HCT116 (cell line): ENCODE results near the gene NTNG2. TPM values are rescaled to one million over a fixed set of nuclear protein-coding genes. Genes with fewer than 3 reads are reported as not detected.

Source experiments
- ATAC-seq: fragments of 200-7000 bp; cut with Tn5 transposase; 2 replicates; pipeline ENCODE4 v1.9.1; 2020; ENCODE audit warnings: mild to moderate bottlenecking, moderate library complexity
- BruUV-seq: library from RNA; stranded (reverse); fragments of 400-500 nt; replicated peaks from 2 replicates; lab custom pipeline; 2021; lab: Mats Ljungman, UMichigan
- CTCF ChIA-PET: fragments of 300-600 bp; sonication (Branson Sonifier 250); formaldehyde crosslinking; loops from one replicate; lab custom pipeline; 2021; ENCODE audit warnings: antibody characterized with exemption; lab: Charles Lee
- POLR2A ChIA-PET: fragments of 300-600, 350-600 bp; sonication (Branson Sonifier 250); formaldehyde crosslinking; loops from one replicate; lab custom pipeline; 2021; ENCODE audit warnings: antibody characterized with exemption; lab: Charles Lee
- RAD21 ChIA-PET, 2 experiments: fragments of 300-600 bp; sonication (Branson Sonifier 250); formaldehyde crosslinking; loops; one replicate each; lab custom pipeline; 2023; ENCODE audit warnings: low total read pairs in 2 of 2; ENCODE audit not compliant: uncharacterized antibody in 2 of 2, unreplicated experiment in 2 of 2, low non-redundant PET in 1 of 2; lab: Charles Lee
- DNase-seq: peaks from one replicate; pipeline ENCODE4 v3.0.0-alpha.2; 2010; ENCODE audit warnings: low read depth, low spot score
- H2AFZ ChIP-seq: fragments of 200-600 bp; shearing (Covaris generic), sonication (generic); 2 replicates; pipeline ENCODE4 v1.6.1; 2017; ENCODE audit warnings: low read depth, mixed run types, mixed read lengths, antibody characterized with exemption, low read length; ENCODE audit not compliant: poor library complexity, severe bottlenecking
- H3K27ac ChIP-seq: 2 replicates; pipeline ENCODE4 v1.5.1; 2012; ENCODE audit warnings: low read depth, low read length
- H3K27me3 ChIP-seq: fragments of 200-600 bp; sonication (generic); 2 replicates; pipeline ENCODE4 v1.6.1; 2016; ENCODE audit warnings: mixed run types, low read length, mixed read lengths; ENCODE audit not compliant: insufficient read depth
- H3K36me3 ChIP-seq, 2 experiments: fragments of 200-500 bp in 1 of 2; fragments of 200-600 bp in 1 of 2; sonication (Bioruptor generic) in 1 of 2; sonication (generic) in 1 of 2; 2 replicates each; pipeline versions ENCODE4 v1.5.1 to v1.6.1; 2014 to 2016; ENCODE audit warnings: low read length in 2 of 2, inconsistent platforms in 1 of 2, mixed read lengths in 1 of 2, mixed run types in 1 of 2; ENCODE audit not compliant: insufficient read depth in 2 of 2, control insufficient read depth in 1 of 2
- H3K4me1 ChIP-seq, 2 experiments: fragments of 200-600 bp in 1 of 2; sonication (generic) in 1 of 2; 2 replicates each; pipeline versions ENCODE4 v1.5.1 to v1.6.1; 2012 to 2017; ENCODE audit warnings: low read length in 2 of 2, inconsistent platforms in 1 of 2, mild to moderate bottlenecking in 1 of 2, mixed read lengths in 1 of 2, mixed run types in 1 of 2, moderate library complexity in 1 of 2; ENCODE audit not compliant: insufficient read depth in 2 of 2, control insufficient read depth in 1 of 2
- H3K4me2 ChIP-seq: fragments of 200-600 bp; sonication (generic); 2 replicates; pipeline ENCODE4 v1.6.1; 2017; ENCODE audit warnings: mixed run types, low read length, mixed read lengths
- H3K4me3 ChIP-seq, 2 experiments: fragments of 200-600 bp in 1 of 2; sonication (generic) in 1 of 2; replicated peaks in 1 of 2; 2 replicates each; pipeline ENCODE4 v1.5.1; 2011 to 2016; ENCODE audit warnings: low read length in 2 of 2, control low read depth in 1 of 2, low read depth in 1 of 2, mild to moderate bottlenecking in 1 of 2, mixed read lengths in 1 of 2, mixed run types in 1 of 2
- H3K79me2 ChIP-seq: fragments of 200-600 bp; sonication (generic); 2 replicates; pipeline ENCODE4 v1.6.1; 2017; ENCODE audit warnings: mild to moderate bottlenecking, mixed run types, low read length, moderate library complexity, mixed read lengths; ENCODE audit not compliant: insufficient read depth
- H3K9ac ChIP-seq: fragments of 200-600 bp; sonication (generic); 2 replicates; pipeline ENCODE4 v1.6.1; 2016; ENCODE audit warnings: low read length, mixed read lengths
- H3K9me2 ChIP-seq: fragments of 200-600 bp; sonication (generic), shearing (Covaris generic); 2 replicates; pipeline ENCODE4 v1.6.1; 2017; ENCODE audit warnings: mixed run types, mild to moderate bottlenecking, moderate library complexity; ENCODE audit not compliant: insufficient read depth
- H3K9me3 ChIP-seq, 2 experiments: fragments of 200-500 bp in 1 of 2; fragments of 200-600 bp in 1 of 2; sonication (Bioruptor generic) in 1 of 2; sonication (generic) in 1 of 2; 2 replicates each; pipeline ENCODE4 v1.6.1; 2014 to 2017; ENCODE audit warnings: low read length in 2 of 2, mixed read lengths in 2 of 2, inconsistent platforms in 1 of 2, low read depth in 1 of 2, mild to moderate bottlenecking in 1 of 2, mixed run types in 1 of 2, moderate library complexity in 1 of 2; ENCODE audit not compliant: control insufficient read depth in 1 of 2, insufficient read depth in 1 of 2
- H4K20me1 ChIP-seq: fragments of 200-600 bp; sonication (generic), shearing (Covaris generic); 2 replicates; pipeline ENCODE4 v1.6.1; 2017; ENCODE audit warnings: mixed run types, mild to moderate bottlenecking, moderate library complexity; ENCODE audit not compliant: insufficient read depth
- EZH2 ChIP-seq: fragments of 200-600 bp; sonication (generic); IDR thresholded peaks from 2 replicates; pipeline ENCODE4 v1.6.1; 2017; ENCODE audit warnings: antibody characterized with exemption, mixed run types
- EZH2phosphoT487 ChIP-seq: fragments of 200-600 bp; IDR thresholded peaks from 2 replicates; pipeline ENCODE4 v1.6.1; 2018; ENCODE audit warnings: antibody characterized with exemption, borderline replicate concordance
- FOSL1 ChIP-seq: IDR thresholded peaks from 2 replicates; pipeline ENCODE4 v1.6.1; 2012; ENCODE audit warnings: low read depth
- JUND ChIP-seq: IDR thresholded peaks from 2 replicates; pipeline ENCODE4 v1.6.1; 2012
- POLR2AphosphoS5 ChIP-seq: IDR thresholded peaks from 2 replicates; pipeline ENCODE4 v1.6.1; 2011; ENCODE audit warnings: mild to moderate bottlenecking, low read depth, low read length, moderate library complexity
- SIN3A ChIP-seq: IDR thresholded peaks from 2 replicates; pipeline ENCODE4 v1.6.1; 2012; ENCODE audit warnings: low read depth
- SP1 ChIP-seq: IDR thresholded peaks from 2 replicates; pipeline ENCODE4 v1.6.1; 2012; ENCODE audit warnings: low read depth
- ZNF274 ChIP-seq: fragments of 200-500 bp; sonication (Bioruptor generic); IDR thresholded peaks from 2 replicates; pipeline ENCODE4 v1.6.1; 2014; ENCODE audit warnings: mild to moderate bottlenecking, low read depth, low read length, inconsistent platforms
- intact Hi-C: fragments of 100-400 bp; cut with micrococcal nuclease; formaldehyde crosslinking; loops from 2 replicates; pipeline ENCODE4 v1.10.0; 2022
- total RNA-seq: library from RNA; stranded (reverse); gene quantifications from one replicate; pipeline ENCODE4 v1.2.1, GENCODE V29; 2021; ENCODE audit not compliant: unreplicated experiment
- TF ChIP-seq, protein P1 (sequence below): IDR thresholded peaks from 2 replicates; pipeline ENCODE4 v1.6.1; 2011; ENCODE audit warnings: mild to moderate bottlenecking, low read length, moderate library complexity; ENCODE audit not compliant: insufficient replicate concordance; ENCODE audit errors: extremely low read depth
- TF ChIP-seq, protein P2 (sequence below): IDR thresholded peaks from 2 replicates; pipeline ENCODE4 v1.6.1; 2012
- TF ChIP-seq, protein P3 (sequence below), 3 experiments: fragments of 200-600 bp in 1 of 3; sonication (generic) in 1 of 3; IDR thresholded peaks in 2 of 3; conservative IDR thresholded peaks in 1 of 3; 2 replicates each; pipeline ENCODE4 v1.5.1; 2012 to 2017; ENCODE audit warnings: low read depth in 2 of 3, low read length in 2 of 3, antibody characterized with exemption in 1 of 3, borderline replicate concordance in 1 of 3, control low read depth in 1 of 3, mild to moderate bottlenecking in 1 of 3, mixed read lengths in 1 of 3, mixed run types in 1 of 3, moderate library complexity in 1 of 3; ENCODE audit not compliant: insufficient read depth in 1 of 3

NTNG2 gene
- total RNA-seq, 1 experiment from 2014 or later, result 2.5 TPM

DNA sequence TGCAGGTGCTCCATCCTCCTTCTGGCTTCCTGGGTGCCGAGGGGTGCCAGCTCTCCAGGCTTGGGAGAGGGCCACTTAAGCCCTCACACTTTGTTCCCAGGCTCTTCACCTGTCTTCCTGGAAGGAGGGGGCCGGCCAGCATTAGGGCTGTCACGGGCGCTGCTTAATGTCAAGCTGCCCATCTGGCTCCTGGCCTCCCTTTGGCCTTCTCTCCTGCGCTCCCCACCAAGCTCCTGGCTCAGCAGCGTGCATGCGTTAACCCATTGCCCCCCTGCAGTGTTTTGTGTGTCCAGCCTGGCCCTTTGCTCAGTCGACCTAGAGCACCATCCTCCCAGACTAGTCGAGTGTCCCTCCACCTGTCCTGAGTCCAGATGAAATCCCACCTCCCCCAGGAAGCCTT, 21.3 kb downstream of the NTNG2 start:
- POLR2A ChIA-PET, result no interaction called here
- CTCF ChIA-PET, result interaction anchor here (0.9 kb wide), 1 partner anchor 13 kb away, joined by 4 read pairs; no protein-coding TSS in a partner anchor

DNA sequence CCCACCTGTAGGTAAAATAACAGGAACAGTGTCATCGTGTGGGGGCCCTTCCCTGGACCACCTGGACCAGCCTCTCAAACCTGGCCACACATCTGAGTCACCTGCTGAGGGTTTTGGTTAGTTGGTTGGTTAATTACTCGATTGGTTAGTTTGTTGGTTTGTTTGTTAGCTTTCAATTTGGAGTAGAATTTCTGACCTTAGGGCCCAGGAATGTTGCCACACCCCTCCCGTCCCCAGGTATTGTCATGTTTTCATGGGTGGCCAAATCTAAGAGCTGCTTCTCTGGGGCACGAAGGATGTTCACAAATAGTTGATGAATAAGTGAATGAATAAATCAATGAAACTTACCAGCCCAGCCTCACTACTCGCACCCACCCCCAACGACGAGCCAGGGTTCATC, 21.9 kb downstream of the NTNG2 start:
- no peak for DNase-seq
- RAD21 ChIA-PET, result no interaction called here
- TF ChIP-seq, protein P1, sequence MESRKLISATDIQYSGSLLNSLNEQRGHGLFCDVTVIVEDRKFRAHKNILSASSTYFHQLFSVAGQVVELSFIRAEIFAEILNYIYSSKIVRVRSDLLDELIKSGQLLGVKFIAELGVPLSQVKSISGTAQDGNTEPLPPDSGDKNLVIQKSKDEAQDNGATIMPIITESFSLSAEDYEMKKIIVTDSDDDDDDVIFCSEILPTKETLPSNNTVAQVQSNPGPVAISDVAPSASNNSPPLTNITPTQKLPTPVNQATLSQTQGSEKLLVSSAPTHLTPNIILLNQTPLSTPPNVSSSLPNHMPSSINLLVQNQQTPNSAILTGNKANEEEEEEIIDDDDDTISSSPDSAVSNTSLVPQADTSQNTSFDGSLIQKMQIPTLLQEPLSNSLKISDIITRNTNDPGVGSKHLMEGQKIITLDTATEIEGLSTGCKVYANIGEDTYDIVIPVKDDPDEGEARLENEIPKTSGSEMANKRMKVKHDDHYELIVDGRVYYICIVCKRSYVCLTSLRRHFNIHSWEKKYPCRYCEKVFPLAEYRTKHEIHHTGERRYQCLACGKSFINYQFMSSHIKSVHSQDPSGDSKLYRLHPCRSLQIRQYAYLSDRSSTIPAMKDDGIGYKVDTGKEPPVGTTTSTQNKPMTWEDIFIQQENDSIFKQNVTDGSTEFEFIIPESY, result no peak
- no peak for TF ChIP-seq JUND
- TF ChIP-seq FOSL1, result no peak
- TF ChIP-seq SP1, result no peak
- TF ChIP-seq, protein P2, sequence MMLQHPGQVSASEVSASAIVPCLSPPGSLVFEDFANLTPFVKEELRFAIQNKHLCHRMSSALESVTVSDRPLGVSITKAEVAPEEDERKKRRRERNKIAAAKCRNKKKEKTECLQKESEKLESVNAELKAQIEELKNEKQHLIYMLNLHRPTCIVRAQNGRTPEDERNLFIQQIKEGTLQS, result no peak
- TF ChIP-seq, protein P3, sequence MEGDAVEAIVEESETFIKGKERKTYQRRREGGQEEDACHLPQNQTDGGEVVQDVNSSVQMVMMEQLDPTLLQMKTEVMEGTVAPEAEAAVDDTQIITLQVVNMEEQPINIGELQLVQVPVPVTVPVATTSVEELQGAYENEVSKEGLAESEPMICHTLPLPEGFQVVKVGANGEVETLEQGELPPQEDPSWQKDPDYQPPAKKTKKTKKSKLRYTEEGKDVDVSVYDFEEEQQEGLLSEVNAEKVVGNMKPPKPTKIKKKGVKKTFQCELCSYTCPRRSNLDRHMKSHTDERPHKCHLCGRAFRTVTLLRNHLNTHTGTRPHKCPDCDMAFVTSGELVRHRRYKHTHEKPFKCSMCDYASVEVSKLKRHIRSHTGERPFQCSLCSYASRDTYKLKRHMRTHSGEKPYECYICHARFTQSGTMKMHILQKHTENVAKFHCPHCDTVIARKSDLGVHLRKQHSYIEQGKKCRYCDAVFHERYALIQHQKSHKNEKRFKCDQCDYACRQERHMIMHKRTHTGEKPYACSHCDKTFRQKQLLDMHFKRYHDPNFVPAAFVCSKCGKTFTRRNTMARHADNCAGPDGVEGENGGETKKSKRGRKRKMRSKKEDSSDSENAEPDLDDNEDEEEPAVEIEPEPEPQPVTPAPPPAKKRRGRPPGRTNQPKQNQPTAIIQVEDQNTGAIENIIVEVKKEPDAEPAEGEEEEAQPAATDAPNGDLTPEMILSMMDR (IDR thresholded peaks at IDR 0.05 in 2 of 3, conservative IDR thresholded peaks at IDR 0.05 in 1 of 3; ENCODE audit: borderline replicate concordance in 1 of 3, insufficient read depth in 1 of 3, low read depth in 2 of 3, low read length in 2 of 3), result no peak
- no peak for TF ChIP-seq ZNF274
- TF ChIP-seq EZH2phosphoT487, result no peak
- TF ChIP-seq, all 23 proteins: peak for 0
- POLR2A ChIA-PET, result no interaction called here
- no peak for ATAC-seq
- H3K9me3 ChIP-seq, result no peaks in the 10 kb centered on the region
- no peak overlapping the region for H2AFZ ChIP-seq
- no peaks in the 10 kb centered on the region for H4K20me1 ChIP-seq
- no peaks in the 10 kb centered on the region for H3K36me3 ChIP-seq
- peaks cover 4% of the 10 kb centered on the region; the same call in 1 of the 2 replicates for H3K27me3 ChIP-seq
- CTCF ChIA-PET, result interaction anchor here (1.8 kb wide), 1 partner anchor 14 kb away, joined by 10 read pairs; no protein-coding TSS in a partner anchor
- intact Hi-C loops, result no loop called here
- no peak overlapping the region for H3K27ac ChIP-seq
- BruUV-seq, result no TSS peak
- no peaks in the 10 kb centered on the region for H3K4me1 ChIP-seq
- no peak overlapping the region for H3K4me2 ChIP-seq
- H3K9me2 ChIP-seq, result no peaks in the 10 kb centered on the region
- no peak overlapping the region for H3K4me3 ChIP-seq
- H3K79me2 ChIP-seq, result no peaks in the 10 kb centered on the region
- H3K9ac ChIP-seq, result no peak overlapping the region

More for the DNA sequence above, 21.3 kb downstream of the NTNG2 start:
- no peaks in the 10 kb centered on the region for H3K9me2 ChIP-seq
- no peak overlapping the region for H3K4me3 ChIP-seq
- TF ChIP-seq, protein P2, result no peak
- TF ChIP-seq SIN3A (no peak), POLR2AphosphoS5 (no peak), EZH2 (no peak)
- TF ChIP-seq, all 23 proteins: peak for 0
- no peaks in the 10 kb centered on the region for H4K20me1 ChIP-seq
- intact Hi-C loops, result no loop called here
- H2AFZ ChIP-seq, result no peak overlapping the region
- no peak overlapping the region for H3K27ac ChIP-seq
- H3K79me2 ChIP-seq, result no peaks in the 10 kb centered on the region
- no peak for ATAC-seq
- no peaks in the 10 kb centered on the region for H3K36me3 ChIP-seq
- no peak overlapping the region for H3K9ac ChIP-seq
- H3K9me3 ChIP-seq, result no peaks in the 10 kb centered on the region
- H3K27me3 ChIP-seq, result peaks cover 4% of the 10 kb centered on the region; the same call in 1 of the 2 replicates
- no TSS peak for BruUV-seq
- no peak for DNase-seq
- RAD21 ChIA-PET, result interaction anchor here in 1 of 2 experiments (1.1 kb wide), 1 partner anchor 53 kb away, joined by 3 read pairs; no protein-coding TSS in a partner anchor
- no peak overlapping the region for H3K4me2 ChIP-seq
- no peaks in the 10 kb centered on the region for H3K4me1 ChIP-seq
